ENCODE measurements around the gene PHLPP1.

- TF ChIP-seq CTCF (IDR thresholded peaks at IDR 0.05; ENCODE audit: insufficient read depth, low read depth, low read length) (no peak), EZH2 (IDR thresholded peaks at IDR 0.05; ENCODE audit: insufficient read depth, low read length) (no peak)
These were observed 203.9 kb downstream of the PHLPP1 start for GRCh38 chr18:62919109-62919838.

All from astrocyte (in vitro differentiated cells and primary cell).